Stimulated activated CD4-positive, alpha-beta T cell treated with anti-CD3 and anti-CD28 coated beads, Interleukin-1b, Interleukin-23, amount 100 ng/mL, for 4 hours (primary cell): ENCODE results near the gene SRXN1.

Source experiments
- DNase-seq, 2 donors: peaks; one replicate each; pipeline ENCODE4 v3.0.0-alpha.2; 2020; ENCODE audit warnings: low read depth in 2 of 2

The SRXN1 gene

DNA sequence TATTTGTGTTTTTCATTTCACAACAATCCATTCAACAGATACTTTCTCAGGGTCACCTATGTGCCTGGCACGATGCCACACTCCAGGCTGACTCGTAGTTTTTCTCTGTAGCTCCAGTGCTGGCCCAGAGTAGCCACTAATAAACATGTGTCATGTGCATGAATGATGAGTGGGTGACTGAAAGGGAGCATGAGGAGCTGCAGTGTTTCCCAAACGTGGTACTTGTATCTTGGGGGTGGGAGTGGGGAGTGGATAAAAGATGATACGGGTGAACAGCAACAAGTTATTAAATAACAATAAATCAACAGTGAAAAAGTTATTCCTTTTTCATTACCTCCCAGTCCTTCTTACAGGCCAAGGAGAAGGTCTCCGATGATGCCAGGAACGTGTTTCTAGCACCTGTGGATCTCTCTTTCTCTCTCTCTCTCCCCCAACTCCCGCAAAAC, 17.1 kb downstream of the SRXN1 start:
- DNase-seq: no peak

DNA sequence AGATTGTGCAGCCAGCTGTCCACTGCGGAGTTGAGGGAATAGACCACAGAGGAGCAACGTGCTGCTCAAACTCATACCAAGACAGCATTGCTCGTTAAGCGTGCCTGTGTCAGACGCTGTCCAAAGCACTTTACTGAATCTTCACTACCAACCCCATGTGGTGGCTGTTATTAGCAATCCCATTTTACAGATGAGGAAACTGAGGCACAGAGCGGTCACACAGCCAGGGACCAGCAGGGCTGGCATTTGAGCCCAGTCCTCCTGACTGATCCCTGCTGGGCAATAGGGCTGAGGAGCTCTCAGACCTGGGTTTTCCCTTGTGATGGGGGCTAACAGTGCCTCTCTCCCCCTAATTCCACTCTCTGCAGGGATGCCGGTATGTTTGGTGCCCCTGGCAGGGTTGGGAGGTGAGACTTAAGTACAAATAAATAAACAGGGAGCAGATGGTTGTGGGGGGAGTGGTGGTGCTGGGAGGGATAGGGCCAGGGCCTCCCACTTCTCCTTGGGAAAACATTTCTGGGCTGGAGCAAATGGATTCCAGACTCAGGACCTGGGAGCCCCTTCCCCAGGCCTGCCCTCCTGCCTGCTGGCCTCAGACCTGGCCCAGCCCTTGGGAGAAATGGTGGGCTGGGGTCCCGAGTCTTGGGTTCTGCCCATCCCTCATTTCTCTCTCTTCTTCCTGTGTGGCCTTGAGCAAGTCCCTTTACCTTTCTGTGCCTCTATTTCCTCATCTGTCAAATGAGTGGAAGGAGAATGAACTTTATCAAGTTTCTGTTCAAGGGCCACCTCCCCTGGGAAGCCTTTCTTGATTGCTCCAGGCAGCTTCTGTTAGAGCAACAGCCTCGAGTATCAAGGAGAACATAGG, 17.7 kb downstream of the SRXN1 start:
- DNase-seq: no peak

- no peak for DNase-seq
Measured at GRCh38 chr20:634148-634925, 18.7 kb downstream of the SRXN1 start.

GRCh38 chr20:631101-631500, 21.9 kb downstream of the SRXN1 start:
- no peak for DNase-seq

DNA sequence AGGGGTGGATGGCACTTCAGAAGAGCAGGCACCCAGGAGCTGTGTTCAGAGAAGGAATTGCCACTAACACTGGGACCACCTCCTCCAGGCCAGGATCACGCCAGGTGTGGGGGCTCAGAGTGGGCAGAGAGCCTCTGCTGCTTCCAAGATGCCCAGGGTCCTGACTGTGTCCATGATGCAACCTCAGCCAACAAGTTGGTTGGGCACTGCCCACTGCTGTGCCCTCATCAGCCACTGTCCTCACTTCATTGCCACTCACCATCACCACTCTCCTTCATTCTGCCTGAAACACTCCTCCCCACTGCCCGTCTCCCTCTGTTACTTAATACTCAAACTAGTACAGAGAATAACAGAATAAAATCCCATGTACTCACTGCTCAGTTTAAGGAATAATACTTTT, 26.4 kb downstream of the SRXN1 start:
- no peak for DNase-seq

DNA sequence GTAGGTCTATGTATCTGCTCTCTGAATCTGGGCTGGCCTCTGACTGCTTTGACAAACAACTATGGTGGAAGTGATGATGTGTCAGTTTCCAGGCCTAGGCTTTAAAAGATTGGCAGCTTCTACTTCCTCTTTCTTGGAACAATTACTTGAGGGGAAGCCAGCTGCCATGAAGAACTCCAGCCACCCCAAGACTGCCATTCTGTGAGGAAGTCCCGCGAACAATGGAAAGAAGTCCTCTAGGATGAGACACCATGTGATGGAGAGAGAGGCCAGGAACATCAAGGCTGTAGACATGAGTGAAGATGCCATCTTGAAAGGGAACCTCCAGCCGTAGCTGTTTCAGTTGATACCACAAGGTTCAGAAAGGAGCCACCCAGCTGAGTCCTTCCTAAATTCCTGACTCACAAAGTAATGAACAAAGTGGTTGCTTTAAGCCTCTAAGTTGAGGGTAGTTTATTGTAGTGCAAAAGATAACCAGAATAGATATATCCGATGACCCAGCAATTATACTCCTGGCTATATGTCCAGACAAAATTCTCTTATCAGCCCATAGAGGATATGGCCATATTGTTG, 27.6 kb downstream of the SRXN1 start:
- DNase-seq: no peak

- no peak for DNase-seq
Measured at GRCh38 chr20:623704-624103, 29.3 kb downstream of the SRXN1 start.

DNA sequence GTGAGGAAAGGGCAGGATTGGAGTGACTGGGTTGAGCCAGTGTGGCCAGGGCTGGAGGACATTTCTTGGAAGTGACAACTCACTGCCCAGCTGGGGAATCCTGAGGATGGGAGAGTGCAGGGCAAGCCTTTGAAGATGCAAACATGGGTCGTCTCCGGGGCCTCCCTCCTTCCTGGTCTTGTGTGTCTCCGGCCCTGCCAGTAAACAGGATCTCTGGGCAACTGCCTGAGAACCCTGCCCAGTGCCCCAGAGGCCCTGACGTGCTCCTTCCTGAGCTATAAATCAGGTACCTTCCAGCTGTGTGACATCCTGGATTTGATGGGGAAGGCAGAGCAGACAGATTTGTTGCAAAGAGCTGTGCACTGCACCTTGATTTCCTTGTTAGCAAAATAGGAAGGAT, 30.0 kb downstream of the SRXN1 start:
- no peak for DNase-seq

DNA sequence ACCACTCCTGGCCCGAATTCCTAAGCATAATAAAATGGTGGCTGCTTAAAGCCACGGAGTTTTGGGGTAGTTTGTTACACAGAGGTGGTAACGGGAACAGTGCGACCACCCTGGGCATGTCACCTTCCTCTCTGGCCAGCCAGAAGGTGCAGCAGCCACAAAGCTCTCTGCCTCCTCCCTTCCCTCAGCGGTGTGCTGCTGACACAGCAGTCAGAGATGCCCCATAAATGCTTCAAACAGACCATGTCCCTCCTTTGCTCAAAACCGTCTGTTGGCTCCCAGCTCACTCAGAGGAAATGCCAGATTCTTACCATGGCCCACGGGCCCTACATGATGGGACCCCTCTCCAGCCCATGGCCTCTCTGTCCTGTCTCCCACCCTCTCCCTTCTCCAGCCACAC, 30.8 kb downstream of the SRXN1 start:
- no peak for DNase-seq

DNA sequence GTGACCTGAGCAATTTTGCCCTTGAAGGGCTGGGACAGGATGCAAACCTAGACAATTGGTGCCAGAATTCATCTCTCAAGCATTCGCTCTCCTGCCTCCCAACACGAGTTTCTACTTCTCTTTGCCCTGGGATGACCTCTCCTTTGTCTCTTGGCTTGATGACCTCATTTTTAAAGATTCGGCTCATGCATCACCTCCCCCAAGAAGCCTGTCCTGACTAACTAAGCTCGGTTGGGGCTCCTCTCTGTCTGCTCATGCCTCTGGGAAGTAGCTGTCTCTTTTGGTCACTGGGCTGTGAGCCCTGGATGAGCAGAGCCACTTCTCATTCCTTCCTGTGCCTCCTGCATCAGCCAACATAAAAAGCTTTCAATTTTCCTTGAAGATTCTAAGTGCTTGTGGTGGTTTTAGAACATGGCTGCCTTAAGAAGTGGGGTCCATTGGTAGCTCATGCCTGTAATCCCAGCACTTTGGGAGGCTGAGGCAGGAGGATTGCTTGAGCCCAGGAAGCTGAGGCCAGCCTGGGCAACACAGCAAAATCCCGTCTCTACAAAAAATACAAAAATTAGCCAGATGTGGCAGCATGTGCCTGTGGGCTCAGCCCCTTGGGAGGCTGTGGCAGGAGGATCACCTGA, 31.8 kb downstream of the SRXN1 start:
- no peak for DNase-seq

DNA sequence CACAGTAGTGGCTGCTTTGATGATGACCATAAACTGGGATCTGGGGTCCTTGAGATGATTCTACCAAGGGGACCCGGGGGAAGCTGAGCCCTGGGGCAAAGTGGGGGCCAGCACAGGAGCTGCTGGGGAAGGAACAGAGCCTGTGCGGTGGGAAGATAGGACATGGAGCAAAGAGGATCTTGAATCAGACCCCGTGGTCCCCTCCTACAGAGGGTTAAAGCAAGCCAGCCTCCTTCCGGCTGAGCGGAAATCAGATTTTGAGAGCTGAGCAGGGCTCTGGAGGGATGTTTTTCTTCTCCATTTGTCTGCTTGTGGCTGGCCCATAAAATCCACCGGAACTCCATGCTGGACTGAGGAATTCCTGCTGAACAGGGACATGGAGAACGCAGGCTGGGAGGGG, 32.8 kb downstream of the SRXN1 start:
- DNase-seq: no peak

- no peak for DNase-seq
Measured at GRCh38 chr20:618980-619379, 34.0 kb downstream of the SRXN1 start.

- no peak for DNase-seq
Measured at GRCh38 chr20:617934-618690, 34.9 kb downstream of the SRXN1 start.

DNA sequence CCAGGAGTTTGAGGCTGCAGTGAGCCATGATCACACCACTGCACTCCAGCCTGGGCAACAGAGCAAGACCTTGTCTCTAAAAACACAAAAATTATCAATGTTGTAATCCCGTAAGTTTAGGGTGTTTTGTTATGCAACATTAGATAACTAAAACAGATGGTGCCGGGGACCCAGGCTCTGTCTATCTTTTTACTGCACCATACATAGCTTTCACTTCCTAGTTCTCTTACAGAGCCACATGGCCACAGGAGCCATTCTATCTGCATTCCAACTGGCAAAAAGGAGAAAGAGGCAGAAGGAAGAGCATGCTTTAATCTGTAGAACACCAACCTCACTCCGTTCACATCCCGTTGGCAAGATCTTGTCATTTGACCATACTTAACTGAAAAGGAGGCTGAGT, 37.5 kb downstream of the SRXN1 start:
- no peak for DNase-seq

DNA sequence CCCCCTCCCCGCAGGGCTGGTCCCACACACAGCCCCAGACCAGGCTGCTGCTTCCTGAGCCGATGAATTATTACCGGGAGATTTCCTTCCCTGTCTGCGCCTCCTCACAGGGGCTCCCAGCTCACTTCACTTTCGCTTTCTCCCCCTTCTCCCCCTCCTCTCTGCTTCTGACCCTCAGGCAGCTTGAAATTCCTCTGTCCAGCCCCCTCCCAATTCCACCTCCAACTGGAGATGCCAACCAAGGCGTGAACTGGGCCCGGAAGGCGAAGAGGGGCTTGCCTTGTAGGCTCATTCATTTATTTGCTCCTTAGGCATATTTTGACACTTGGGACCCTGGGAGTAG, 41.2 kb downstream of the SRXN1 start:
- no peak for DNase-seq

DNA sequence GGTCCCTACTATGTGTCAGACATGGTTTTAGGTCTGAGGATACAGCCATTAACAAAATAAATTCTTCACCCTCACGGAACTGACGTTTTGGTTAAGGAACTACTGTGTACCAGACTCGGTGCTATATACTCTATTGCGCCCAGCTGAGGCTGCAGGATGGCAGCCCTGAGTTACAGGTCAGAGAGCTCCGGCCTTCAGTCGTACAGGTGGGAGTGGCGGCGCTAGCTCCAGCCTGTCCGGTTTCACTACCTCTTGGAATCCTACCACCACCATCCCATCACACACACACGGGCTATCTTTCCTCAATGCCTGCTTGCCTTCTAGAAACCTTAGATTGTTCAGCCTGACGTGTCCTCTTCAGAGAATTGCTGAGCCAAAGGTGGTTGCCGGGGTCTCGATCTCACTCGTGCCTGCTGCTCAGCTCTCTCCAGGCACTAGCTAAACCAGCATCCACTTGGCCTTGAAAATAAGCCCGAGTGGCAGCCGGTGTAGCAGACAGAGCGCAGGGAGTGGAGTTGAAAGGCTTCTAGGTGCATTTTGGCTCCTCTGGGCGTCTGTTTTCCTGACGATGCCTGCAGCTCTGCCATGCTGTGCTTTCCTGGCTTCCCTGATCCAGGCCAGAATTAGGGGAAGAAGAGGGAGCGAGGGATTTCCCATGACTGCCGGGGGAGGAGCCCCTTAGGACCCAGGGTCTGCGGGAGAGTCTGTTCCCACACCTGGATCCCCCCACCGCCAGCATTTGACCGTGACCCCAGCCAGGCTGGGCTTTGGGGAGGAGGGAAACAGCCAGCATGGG, 41.8 kb downstream of the SRXN1 start:
- no peak for DNase-seq

DNA sequence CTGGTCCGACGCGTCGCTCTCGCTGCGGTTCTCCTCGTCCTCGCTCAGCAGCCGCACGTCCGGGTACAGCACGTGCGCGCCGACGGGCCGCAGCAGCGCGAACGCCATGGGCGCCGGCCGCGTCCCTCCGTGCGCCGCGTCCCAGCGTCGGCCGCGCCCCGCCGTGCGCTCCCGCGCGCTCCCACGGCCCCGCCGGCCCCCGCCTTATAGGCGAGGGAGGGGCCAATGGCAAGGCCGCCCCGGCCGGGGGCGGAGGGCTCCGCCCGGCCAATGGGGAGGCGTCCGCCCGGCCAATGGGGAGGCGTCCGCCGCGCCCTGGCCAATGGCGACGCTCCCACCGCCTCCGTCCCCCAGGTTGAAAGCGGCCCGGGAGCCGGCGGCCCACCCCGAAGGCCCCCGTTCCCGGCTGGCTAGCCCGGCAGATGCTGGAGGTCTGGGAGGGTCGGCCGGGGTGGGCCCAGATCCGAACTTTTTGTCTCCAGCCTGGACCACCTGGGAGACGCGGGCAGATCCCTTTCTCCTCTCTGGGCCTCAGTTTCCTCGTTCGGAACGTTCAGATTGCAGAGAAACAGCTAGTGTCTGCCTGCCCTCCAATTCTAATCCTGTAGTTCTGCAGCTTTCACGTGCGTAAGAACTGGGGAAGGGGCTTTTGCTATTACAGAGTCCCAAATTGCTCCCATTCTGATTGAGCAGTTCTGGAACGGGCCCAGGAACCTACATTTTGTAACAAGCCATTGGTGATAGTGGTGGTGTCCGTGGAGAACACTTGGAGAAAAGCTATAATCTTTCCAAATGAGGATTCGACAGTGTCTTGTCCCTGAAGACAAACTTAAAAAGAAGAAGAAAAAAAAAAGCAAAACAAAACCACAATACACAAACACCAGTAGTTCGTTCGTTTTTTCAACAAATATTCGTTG, 42.6 kb downstream of the SRXN1 start, which contains the start of gene TCF15:
TCF15 (minus strand) TSS at position 180 of the 917 bp plus-strand sequence; CDS start at position 108, 72 bp downstream.
- peak in 1 of 2 donors; percentile 18 for DNase-seq

- no peak for DNase-seq
Measured at GRCh38 chr20:609371-609964, 43.5 kb downstream of the SRXN1 start.

DNA sequence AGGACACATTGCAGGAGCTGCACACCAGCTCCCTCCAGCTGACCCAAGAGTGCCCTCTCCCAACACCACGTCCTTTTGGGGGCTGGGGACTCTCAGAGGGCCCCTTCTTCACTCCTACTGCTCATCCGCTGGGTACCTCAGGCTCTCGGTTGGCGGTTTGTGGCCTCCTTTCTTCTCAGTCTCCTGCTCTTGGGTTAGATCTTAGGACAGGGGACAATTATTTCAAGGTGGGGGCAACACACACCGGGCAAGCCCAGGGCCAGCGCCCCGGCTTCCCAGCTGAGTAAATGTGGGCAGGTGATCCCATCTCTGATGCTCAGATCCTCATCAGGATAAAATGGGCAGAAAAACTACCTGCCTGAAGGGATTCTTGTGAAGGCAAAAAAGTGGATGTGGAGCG, 44.0 kb downstream of the SRXN1 start:
- no peak for DNase-seq
